ENCODE measurements around the gene SLC4A4. TPM values are rescaled to one million over a fixed set of nuclear protein-coding genes. Genes with fewer than 3 reads are reported as not detected.

The SLC4A4 gene
- total RNA-seq, 1 experiment from 2014 or later = 0.92 TPM

GRCh38 chr4:71369536-71369935 lies 30.7 kb downstream of the SLC4A4 start:
- no peak overlapping the region for H3K4me3 Mint-ChIP-seq
- Histone ChIP-seq H3K23ac (ENCODE audit: insufficient read length, low read depth, low read length) (no peak overlapping the region), H3K18ac (ENCODE audit: insufficient read length, low read depth, low read length) (no peak overlapping the region), H3K79me2 (ENCODE audit: insufficient read depth, low read length) (no peaks in the 10 kb centered on the region), H2AFZ (ENCODE audit: low read length) (no peak overlapping the region), H3K56ac (ENCODE audit: insufficient read length, low read depth, low read length) (no peak overlapping the region), H3K4ac (ENCODE audit: low read depth, low read length) (no peak overlapping the region), H2BK120ac (ENCODE audit: low read depth, low read length, poor library complexity, severe bottlenecking) (no peak overlapping the region), H2BK12ac (ENCODE audit: insufficient read length, low read depth, low read length) (no peak overlapping the region), H3T11ph (ENCODE audit: low read length) (no peak overlapping the region), H4K20me1 (ENCODE audit: control insufficient read depth, insufficient read depth, insufficient read length) (no peaks in the 10 kb centered on the region), H3K27ac (ENCODE audit: insufficient read length, low read depth, low read length) (no peak overlapping the region), H3K23me2 (ENCODE audit: insufficient read length, low read depth, low read length, poor library complexity, severe bottlenecking) (no peaks in the 10 kb centered on the region), H3K9me3 (ENCODE audit: control insufficient read depth, low read depth, low read length) (no peaks in the 10 kb centered on the region), H2BK20ac (ENCODE audit: low read depth, low read length, poor library complexity, severe bottlenecking) (no peak overlapping the region), H2BK5ac (ENCODE audit: insufficient read length, low read length) (no peak overlapping the region), H4K5ac (ENCODE audit: insufficient read length, low read depth, low read length) (no peak overlapping the region), H3K4me1 (ENCODE audit: insufficient read depth, low read length) (no peaks in the 10 kb centered on the region), H3K9ac (ENCODE audit: extremely low read depth, insufficient read length, low read length) (no peak overlapping the region), H3K27me3 (ENCODE audit: insufficient read depth, low read length) (no peaks in the 10 kb centered on the region), H3K79me1 (ENCODE audit: insufficient read depth, low read depth, low read length, poor library complexity, severe bottlenecking) (no peaks in the 10 kb centered on the region), H2BK15ac (ENCODE audit: low read depth, low read length) (no peak overlapping the region), H3K4me2 (ENCODE audit: insufficient read depth, insufficient read length, low read length) (no peak overlapping the region), H4K8ac (replicated peaks; ENCODE audit: insufficient read length, low read depth, low read length) (no peak overlapping the region), H4K91ac (ENCODE audit: insufficient read length, low read depth, low read length) (no peak overlapping the region), H3K14ac (ENCODE audit: insufficient read depth, low read length) (no peak overlapping the region), H2AK5ac (ENCODE audit: insufficient read length, low read length) (no peak overlapping the region)
- no peak for DNase-seq
- peak overlapping the region in 1 of 3 experiments; percentile 20; a peak in 2 of 7 replicates for H3K27ac Mint-ChIP-seq
- TF ChIP-seq, protein P1, sequence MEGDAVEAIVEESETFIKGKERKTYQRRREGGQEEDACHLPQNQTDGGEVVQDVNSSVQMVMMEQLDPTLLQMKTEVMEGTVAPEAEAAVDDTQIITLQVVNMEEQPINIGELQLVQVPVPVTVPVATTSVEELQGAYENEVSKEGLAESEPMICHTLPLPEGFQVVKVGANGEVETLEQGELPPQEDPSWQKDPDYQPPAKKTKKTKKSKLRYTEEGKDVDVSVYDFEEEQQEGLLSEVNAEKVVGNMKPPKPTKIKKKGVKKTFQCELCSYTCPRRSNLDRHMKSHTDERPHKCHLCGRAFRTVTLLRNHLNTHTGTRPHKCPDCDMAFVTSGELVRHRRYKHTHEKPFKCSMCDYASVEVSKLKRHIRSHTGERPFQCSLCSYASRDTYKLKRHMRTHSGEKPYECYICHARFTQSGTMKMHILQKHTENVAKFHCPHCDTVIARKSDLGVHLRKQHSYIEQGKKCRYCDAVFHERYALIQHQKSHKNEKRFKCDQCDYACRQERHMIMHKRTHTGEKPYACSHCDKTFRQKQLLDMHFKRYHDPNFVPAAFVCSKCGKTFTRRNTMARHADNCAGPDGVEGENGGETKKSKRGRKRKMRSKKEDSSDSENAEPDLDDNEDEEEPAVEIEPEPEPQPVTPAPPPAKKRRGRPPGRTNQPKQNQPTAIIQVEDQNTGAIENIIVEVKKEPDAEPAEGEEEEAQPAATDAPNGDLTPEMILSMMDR (conservative IDR thresholded peaks at IDR 0.05) = no peak
- H3K9me3 Mint-ChIP-seq = no peaks in the 10 kb centered on the region
- peaks cover under 1 to 1% of the 10 kb centered on the region in 2 experiments for H3K4me1 Mint-ChIP-seq
- no peaks in the 10 kb centered on the region; the same call in 1 of the 2 replicates for H3K27me3 Mint-ChIP-seq (ENCODE audit: low read depth)
- H3K36me3 Mint-ChIP-seq (ENCODE audit: insufficient read depth in 1 of 3, low read depth in 3 of 3) = no peaks in the 10 kb centered on the region

All from H9 (cell line).